ENCODE data around the gene CCBE1.

CCBE1 gene

DNA sequence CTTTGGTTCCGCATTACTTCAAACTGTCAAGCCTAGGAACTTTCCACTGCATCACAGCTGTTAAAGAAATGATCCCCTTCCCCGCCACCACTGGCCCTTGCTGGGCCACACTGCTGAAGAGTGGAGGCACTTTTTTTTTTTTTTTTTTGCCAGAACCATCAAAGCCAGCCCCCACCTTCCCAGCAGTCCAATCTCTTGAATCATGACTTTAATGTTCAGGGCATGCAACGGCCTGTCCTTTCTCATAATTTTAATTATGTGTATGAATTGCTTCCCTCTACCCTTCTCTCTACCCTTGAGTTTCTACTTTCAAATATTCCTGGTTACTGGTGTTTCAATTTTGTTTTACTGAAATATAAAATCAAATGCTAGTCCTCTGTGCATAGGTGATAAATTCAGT lies 236.1 kb downstream of the CCBE1 start:
- Histone ChIP-seq H3K4me3 (replicated peaks; ENCODE audit: insufficient read depth, low read length) (no peak overlapping the region), H3K27ac (replicated peaks) (no peak overlapping the region), H3K27me3 (ENCODE audit: insufficient read depth, poor library complexity, severe bottlenecking) (peaks cover 4% of the 10 kb centered on the region)
- no peak for DNase-seq (ENCODE audit: low read depth in 1 of 2, low spot score in 1 of 2)
- TF ChIP-seq, protein P1, sequence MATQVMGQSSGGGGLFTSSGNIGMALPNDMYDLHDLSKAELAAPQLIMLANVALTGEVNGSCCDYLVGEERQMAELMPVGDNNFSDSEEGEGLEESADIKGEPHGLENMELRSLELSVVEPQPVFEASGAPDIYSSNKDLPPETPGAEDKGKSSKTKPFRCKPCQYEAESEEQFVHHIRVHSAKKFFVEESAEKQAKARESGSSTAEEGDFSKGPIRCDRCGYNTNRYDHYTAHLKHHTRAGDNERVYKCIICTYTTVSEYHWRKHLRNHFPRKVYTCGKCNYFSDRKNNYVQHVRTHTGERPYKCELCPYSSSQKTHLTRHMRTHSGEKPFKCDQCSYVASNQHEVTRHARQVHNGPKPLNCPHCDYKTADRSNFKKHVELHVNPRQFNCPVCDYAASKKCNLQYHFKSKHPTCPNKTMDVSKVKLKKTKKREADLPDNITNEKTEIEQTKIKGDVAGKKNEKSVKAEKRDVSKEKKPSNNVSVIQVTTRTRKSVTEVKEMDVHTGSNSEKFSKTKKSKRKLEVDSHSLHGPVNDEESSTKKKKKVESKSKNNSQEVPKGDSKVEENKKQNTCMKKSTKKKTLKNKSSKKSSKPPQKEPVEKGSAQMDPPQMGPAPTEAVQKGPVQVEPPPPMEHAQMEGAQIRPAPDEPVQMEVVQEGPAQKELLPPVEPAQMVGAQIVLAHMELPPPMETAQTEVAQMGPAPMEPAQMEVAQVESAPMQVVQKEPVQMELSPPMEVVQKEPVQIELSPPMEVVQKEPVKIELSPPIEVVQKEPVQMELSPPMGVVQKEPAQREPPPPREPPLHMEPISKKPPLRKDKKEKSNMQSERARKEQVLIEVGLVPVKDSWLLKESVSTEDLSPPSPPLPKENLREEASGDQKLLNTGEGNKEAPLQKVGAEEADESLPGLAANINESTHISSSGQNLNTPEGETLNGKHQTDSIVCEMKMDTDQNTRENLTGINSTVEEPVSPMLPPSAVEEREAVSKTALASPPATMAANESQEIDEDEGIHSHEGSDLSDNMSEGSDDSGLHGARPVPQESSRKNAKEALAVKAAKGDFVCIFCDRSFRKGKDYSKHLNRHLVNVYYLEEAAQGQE (IDR thresholded peaks at IDR 0.05; ENCODE audit: insufficient replicate concordance, low read depth) = no peak
- TF ChIP-seq SPI1 (IDR thresholded peaks at IDR 0.05; ENCODE audit: borderline replicate concordance, low read depth) = no peak
- TF ChIP-seq, protein P2, sequence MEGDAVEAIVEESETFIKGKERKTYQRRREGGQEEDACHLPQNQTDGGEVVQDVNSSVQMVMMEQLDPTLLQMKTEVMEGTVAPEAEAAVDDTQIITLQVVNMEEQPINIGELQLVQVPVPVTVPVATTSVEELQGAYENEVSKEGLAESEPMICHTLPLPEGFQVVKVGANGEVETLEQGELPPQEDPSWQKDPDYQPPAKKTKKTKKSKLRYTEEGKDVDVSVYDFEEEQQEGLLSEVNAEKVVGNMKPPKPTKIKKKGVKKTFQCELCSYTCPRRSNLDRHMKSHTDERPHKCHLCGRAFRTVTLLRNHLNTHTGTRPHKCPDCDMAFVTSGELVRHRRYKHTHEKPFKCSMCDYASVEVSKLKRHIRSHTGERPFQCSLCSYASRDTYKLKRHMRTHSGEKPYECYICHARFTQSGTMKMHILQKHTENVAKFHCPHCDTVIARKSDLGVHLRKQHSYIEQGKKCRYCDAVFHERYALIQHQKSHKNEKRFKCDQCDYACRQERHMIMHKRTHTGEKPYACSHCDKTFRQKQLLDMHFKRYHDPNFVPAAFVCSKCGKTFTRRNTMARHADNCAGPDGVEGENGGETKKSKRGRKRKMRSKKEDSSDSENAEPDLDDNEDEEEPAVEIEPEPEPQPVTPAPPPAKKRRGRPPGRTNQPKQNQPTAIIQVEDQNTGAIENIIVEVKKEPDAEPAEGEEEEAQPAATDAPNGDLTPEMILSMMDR (IDR thresholded peaks at IDR 0.05; ENCODE audit: insufficient read depth, low read length) = no peak
- TF ChIP-seq GABPA (IDR thresholded peaks at IDR 0.05; ENCODE audit: low read depth) = no peak
- TF ChIP-seq POLR2AphosphoS5 (IDR thresholded peaks at IDR 0.05; ENCODE audit: low read depth) = no peak

DNA sequence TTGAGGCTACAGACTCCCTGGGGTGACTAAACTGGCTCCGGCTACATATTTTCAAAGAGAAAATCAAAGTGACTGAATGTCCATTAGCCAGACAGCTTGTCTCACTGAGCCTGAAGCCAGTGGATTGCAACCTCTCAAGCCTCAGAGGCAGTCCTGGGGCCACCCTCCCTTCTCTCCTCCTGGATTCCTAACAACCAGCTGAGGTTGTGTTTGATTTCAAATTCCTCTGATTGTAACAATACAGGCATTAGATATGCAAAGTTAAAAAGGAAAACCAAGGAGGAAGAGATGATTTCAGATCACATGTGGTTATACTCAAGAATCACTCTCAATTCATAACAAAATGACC lies 237.2 kb downstream of the CCBE1 start:
- peaks cover 9% of the 10 kb centered on the region for H3K27me3 ChIP-seq (ENCODE audit: insufficient read depth, poor library complexity, severe bottlenecking)
- no peak for DNase-seq (ENCODE audit: low read depth in 1 of 2, low spot score in 1 of 2)
- no peak overlapping the region for H3K4me3 ChIP-seq (replicated peaks; ENCODE audit: insufficient read depth, low read length)
- H3K27ac ChIP-seq (replicated peaks) = no peak overlapping the region
- TF ChIP-seq POLR2AphosphoS5 (IDR thresholded peaks at IDR 0.05; ENCODE audit: low read depth) (no peak), GABPA (IDR thresholded peaks at IDR 0.05; ENCODE audit: low read depth) (no peak), SPI1 (IDR thresholded peaks at IDR 0.05; ENCODE audit: borderline replicate concordance, low read depth) (no peak)
- TF ChIP-seq, protein P1 (IDR thresholded peaks at IDR 0.05; ENCODE audit: insufficient replicate concordance, low read depth) = no peak
- TF ChIP-seq, protein P2 (IDR thresholded peaks at IDR 0.05; ENCODE audit: insufficient read depth, low read length) = no peak

DNA sequence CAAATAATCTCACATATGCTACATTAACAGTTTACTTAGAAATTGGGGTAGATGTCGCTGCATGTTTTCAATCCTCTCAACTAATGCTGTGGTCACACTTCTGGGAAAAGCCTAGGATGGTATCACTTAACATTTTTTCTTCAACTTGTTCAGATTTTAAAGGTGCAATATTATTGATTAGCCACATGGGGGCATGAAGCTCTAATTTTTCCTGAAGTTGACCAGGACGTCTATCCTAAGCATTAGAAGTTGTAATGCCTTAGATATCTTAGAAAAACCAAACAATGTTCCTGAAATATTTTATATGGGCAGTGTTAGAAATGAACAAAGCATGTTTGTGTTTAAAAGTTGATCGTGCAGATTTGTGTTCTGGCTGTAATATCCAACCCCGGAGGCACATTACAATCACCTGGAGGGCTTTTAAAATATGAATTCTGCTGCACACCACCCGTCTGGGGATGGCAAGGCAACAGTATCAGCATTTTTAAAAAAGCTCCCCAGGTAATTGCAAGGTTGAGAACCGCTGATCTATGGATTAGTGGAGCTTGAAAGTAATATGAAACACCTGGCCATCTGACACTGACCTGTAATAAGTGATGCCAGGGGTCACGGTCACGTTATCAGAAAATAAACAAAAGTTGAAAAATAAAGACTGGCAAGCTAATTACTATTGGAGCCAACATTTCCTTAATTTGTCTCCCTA lies 237.7 kb downstream of the CCBE1 start:
- peaks cover 9% of the 10 kb centered on the region for H3K27me3 ChIP-seq (ENCODE audit: insufficient read depth, poor library complexity, severe bottlenecking)
- no peak overlapping the region for H3K4me3 ChIP-seq (replicated peaks; ENCODE audit: insufficient read depth, low read length)
- TF ChIP-seq, protein P2 (IDR thresholded peaks at IDR 0.05; ENCODE audit: insufficient read depth, low read length) = peak; percentile 48
- TF ChIP-seq, protein P1 (IDR thresholded peaks at IDR 0.05; ENCODE audit: insufficient replicate concordance, low read depth) = no peak

More for the DNA sequence above, 237.7 kb downstream of the CCBE1 start:
- no peak for DNase-seq (ENCODE audit: low read depth in 1 of 2, low spot score in 1 of 2)
- H3K27ac ChIP-seq (replicated peaks) = no peak overlapping the region

Data from HL-60 (cell line).